K562 (cell line): ENCODE results near the gene DNMT1. TPM values are rescaled to one million over a fixed set of nuclear protein-coding genes. Genes with fewer than 3 reads are reported as not detected.
A peak's percentile ranks its signal among the peaks of the same experiment; 100 is the strongest.

Experiments used
- FOXP1 ChIP-seq: sonication (generic); formaldehyde crosslinking; IDR thresholded peaks from 2 replicates; pipeline ENCODE4 v1.8.0; 2022; ENCODE audit warnings: mild to moderate bottlenecking, missing genetic modification reagents
- HMGN3 ChIP-seq: IDR thresholded peaks from 2 replicates; pipeline ENCODE4 v1.6.1; 2011; ENCODE audit warnings: borderline replicate concordance, low read depth, mild to moderate bottlenecking, mixed read lengths, low read length; ENCODE audit not compliant: insufficient read length; ENCODE audit errors: extremely low read depth
- MTA1 ChIP-seq: fragments of 450-650 bp; IDR thresholded peaks from 2 replicates; pipeline ENCODE4 v1.6.1; 2017; ENCODE audit warnings: borderline replicate concordance
- NFRKB ChIP-seq: fragments of 450-650 bp; IDR thresholded peaks from 2 replicates; pipeline ENCODE4 v1.6.1; 2016; ENCODE audit warnings: low read depth
- SMAD4 ChIP-seq: fragments of 250-450 bp; sonication (Bioruptor Pico); conservative IDR thresholded peaks from 2 replicates; pipeline ENCODE4 v1.8.0; 2021; ENCODE audit warnings: inconsistent platforms, mild to moderate bottlenecking, moderate library complexity
- ZNF12 ChIP-seq: sonication (generic); formaldehyde crosslinking; IDR thresholded peaks from 2 replicates; pipeline ENCODE4 v1.4.0; 2020; ENCODE audit warnings: mild to moderate bottlenecking, missing genetic modification reagents
- ZNF23 ChIP-seq: fragments of 250-450 bp; sonication (Bioruptor Pico); IDR thresholded peaks from 2 replicates; pipeline ENCODE4 v1.4.0; 2020; ENCODE audit warnings: mild to moderate bottlenecking
- ZNF764 ChIP-seq: fragments of 250-450 bp; sonication (Bioruptor Pico); IDR thresholded peaks from 2 replicates; pipeline ENCODE4 v1.4.0; 2020; ENCODE audit warnings: low read depth, mild to moderate bottlenecking, moderate library complexity
- ZZZ3 ChIP-seq: fragments of 450-650 bp; IDR thresholded peaks from 2 replicates; pipeline ENCODE4 v1.6.1; 2016; ENCODE audit warnings: antibody characterized with exemption, mild to moderate bottlenecking, moderate library complexity
- polyA plus RNA-seq, 8 experiments: library from polyadenylated mRNA; depleted of rRNA in 4 of 8; stranded (reverse) in 5 of 8; unstranded in 3 of 8; fragments of >200 nt; fragmentation: Nextera tagmentation in 2 of 8; fragmentation: Illumina TruSeq in 1 of 8; extraction: Ambion mirVana in 2 of 8; extraction: Trizol in 1 of 8; gene quantifications; 2 replicates each; pipeline versions ENCODE4 v1.2.1 to v1.2.3, GENCODE V29; 2011 to 2014; ENCODE audit warnings: inconsistent platforms in 1 of 8, missing spikeins in 1 of 8
- total RNA-seq, 7 experiments: library from RNA; depleted of rRNA in 6 of 7; stranded (reverse); fragments of >200 nt in 6 of 7; fragmentation: Illumina TruSeq in 2 of 7; extraction: Trizol in 2 of 7; gene quantifications; 2 replicates each; pipeline versions ENCODE4 v1.2.1 to v1.2.3, GENCODE V29; 2011 to 2021; ENCODE audit warnings: low replicate concordance in 1 of 7
- TF ChIP-seq, protein P1 (sequence below), 2 experiments: fragments of 450-650 bp; conservative IDR thresholded peaks; 2 replicates each; pipeline ENCODE4 v1.6.1; 2017; ENCODE audit warnings: mild to moderate bottlenecking in 2 of 2, moderate library complexity in 2 of 2
- TF ChIP-seq, protein P2 (sequence below): fragments of 200-600 bp; sonication (generic); IDR thresholded peaks from one replicate; pipeline ENCODE4 v1.6.1; 2012; ENCODE audit warnings: mild to moderate bottlenecking, low read depth, low read length, inconsistent platforms
- TF ChIP-seq, protein P3 (sequence below): sonication (generic); formaldehyde crosslinking; IDR thresholded peaks from 2 replicates; pipeline ENCODE4 v1.9.0; 2022; ENCODE audit warnings: mild to moderate bottlenecking, missing genetic modification reagents

Gene DNMT1
- total and polyA plus RNA-seq, 9 of the 15 experiments (the other 6 are each of a cell fraction or from before 2014, with no cell fraction given) = 80.1 to 271 (median 121) TPM

DNA sequence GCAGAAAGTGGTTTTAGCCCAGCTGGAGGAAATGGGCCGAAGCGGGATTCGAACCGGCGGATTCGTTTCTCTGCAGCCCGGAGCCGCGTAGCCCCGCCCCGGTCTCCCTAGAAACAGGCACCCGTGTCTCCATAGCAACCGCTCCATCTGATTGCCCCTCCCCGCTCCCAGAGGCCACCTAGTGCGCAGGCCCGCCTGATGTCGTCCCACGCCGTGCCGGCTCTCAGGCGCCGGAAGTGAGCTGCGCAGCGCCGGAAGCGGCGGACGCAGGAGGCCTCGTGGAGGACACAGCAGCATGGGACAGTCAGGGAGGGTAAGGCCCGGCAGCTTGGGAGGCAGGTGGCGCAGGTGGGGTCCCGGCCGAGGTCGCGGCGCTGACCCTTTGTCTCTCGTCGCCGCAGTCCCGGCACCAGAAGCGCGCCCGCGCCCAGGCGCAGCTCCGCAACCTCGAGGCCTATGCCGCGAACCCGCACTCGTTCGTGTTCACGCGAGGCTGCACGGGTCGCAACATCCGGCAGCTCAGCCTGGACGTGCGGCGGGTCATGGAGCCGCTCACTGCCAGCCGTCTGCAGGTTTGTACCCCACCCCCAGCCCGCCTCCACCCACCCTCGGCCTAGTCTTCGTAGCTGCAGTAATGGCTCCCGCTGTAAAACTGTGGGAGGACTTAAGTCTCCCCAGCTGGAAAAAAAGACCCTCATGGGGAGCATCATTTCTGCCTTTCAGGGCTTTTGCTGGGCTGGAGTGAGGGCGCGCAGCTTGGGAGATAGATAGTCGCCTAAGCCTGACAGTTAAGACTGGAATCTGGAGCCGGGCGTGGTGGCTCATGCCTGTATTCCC is 88.4 kb downstream of the DNMT1 start, which contains the start of gene PPAN (continued):
- TF ChIP-seq ZNF764 (CRISPR knock-in tag) (no peak), ZZZ3 (no peak), HMGN3 (no peak), FOXP1 (CRISPR knock-in tag) (peak; percentile 34; the same call in 1 of the 2 replicates), NFRKB (no peak), MTA1 (peak; percentile 98), ZNF23 (CRISPR knock-in tag) (no peak), ZNF12 (CRISPR knock-in tag) (no peak), SMAD4 (CRISPR knock-in tag) (no peak)
- TF ChIP-seq, protein P1, sequence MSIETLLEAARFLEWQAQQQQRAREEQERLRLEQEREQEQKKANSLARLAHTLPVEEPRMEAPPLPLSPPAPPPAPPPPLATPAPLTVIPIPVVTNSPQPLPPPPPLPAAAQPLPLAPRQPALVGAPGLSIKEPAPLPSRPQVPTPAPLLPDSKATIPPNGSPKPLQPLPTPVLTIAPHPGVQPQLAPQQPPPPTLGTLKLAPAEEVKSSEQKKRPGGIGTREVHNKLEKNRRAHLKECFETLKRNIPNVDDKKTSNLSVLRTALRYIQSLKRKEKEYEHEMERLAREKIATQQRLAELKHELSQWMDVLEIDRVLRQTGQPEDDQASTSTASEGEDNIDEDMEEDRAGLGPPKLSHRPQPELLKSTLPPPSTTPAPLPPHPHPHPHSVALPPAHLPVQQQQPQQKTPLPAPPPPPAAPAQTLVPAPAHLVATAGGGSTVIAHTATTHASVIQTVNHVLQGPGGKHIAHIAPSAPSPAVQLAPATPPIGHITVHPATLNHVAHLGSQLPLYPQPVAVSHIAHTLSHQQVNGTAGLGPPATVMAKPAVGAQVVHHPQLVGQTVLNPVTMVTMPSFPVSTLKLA (conservative IDR thresholded peaks at IDR 0.05) = peak; percentile 96 to 99
- TF ChIP-seq, protein P2, sequence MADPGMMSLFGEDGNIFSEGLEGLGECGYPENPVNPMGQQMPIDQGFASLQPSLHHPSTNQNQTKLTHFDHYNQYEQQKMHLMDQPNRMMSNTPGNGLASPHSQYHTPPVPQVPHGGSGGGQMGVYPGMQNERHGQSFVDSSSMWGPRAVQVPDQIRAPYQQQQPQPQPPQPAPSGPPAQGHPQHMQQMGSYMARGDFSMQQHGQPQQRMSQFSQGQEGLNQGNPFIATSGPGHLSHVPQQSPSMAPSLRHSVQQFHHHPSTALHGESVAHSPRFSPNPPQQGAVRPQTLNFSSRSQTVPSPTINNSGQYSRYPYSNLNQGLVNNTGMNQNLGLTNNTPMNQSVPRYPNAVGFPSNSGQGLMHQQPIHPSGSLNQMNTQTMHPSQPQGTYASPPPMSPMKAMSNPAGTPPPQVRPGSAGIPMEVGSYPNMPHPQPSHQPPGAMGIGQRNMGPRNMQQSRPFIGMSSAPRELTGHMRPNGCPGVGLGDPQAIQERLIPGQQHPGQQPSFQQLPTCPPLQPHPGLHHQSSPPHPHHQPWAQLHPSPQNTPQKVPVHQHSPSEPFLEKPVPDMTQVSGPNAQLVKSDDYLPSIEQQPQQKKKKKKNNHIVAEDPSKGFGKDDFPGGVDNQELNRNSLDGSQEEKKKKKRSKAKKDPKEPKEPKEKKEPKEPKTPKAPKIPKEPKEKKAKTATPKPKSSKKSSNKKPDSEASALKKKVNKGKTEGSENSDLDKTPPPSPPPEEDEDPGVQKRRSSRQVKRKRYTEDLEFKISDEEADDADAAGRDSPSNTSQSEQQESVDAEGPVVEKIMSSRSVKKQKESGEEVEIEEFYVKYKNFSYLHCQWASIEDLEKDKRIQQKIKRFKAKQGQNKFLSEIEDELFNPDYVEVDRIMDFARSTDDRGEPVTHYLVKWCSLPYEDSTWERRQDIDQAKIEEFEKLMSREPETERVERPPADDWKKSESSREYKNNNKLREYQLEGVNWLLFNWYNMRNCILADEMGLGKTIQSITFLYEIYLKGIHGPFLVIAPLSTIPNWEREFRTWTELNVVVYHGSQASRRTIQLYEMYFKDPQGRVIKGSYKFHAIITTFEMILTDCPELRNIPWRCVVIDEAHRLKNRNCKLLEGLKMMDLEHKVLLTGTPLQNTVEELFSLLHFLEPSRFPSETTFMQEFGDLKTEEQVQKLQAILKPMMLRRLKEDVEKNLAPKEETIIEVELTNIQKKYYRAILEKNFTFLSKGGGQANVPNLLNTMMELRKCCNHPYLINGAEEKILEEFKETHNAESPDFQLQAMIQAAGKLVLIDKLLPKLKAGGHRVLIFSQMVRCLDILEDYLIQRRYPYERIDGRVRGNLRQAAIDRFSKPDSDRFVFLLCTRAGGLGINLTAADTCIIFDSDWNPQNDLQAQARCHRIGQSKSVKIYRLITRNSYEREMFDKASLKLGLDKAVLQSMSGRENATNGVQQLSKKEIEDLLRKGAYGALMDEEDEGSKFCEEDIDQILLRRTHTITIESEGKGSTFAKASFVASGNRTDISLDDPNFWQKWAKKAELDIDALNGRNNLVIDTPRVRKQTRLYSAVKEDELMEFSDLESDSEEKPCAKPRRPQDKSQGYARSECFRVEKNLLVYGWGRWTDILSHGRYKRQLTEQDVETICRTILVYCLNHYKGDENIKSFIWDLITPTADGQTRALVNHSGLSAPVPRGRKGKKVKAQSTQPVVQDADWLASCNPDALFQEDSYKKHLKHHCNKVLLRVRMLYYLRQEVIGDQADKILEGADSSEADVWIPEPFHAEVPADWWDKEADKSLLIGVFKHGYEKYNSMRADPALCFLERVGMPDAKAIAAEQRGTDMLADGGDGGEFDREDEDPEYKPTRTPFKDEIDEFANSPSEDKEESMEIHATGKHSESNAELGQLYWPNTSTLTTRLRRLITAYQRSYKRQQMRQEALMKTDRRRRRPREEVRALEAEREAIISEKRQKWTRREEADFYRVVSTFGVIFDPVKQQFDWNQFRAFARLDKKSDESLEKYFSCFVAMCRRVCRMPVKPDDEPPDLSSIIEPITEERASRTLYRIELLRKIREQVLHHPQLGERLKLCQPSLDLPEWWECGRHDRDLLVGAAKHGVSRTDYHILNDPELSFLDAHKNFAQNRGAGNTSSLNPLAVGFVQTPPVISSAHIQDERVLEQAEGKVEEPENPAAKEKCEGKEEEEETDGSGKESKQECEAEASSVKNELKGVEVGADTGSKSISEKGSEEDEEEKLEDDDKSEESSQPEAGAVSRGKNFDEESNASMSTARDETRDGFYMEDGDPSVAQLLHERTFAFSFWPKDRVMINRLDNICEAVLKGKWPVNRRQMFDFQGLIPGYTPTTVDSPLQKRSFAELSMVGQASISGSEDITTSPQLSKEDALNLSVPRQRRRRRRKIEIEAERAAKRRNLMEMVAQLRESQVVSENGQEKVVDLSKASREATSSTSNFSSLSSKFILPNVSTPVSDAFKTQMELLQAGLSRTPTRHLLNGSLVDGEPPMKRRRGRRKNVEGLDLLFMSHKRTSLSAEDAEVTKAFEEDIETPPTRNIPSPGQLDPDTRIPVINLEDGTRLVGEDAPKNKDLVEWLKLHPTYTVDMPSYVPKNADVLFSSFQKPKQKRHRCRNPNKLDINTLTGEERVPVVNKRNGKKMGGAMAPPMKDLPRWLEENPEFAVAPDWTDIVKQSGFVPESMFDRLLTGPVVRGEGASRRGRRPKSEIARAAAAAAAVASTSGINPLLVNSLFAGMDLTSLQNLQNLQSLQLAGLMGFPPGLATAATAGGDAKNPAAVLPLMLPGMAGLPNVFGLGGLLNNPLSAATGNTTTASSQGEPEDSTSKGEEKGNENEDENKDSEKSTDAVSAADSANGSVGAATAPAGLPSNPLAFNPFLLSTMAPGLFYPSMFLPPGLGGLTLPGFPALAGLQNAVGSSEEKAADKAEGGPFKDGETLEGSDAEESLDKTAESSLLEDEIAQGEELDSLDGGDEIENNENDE = no peak
- TF ChIP-seq, protein P3, sequence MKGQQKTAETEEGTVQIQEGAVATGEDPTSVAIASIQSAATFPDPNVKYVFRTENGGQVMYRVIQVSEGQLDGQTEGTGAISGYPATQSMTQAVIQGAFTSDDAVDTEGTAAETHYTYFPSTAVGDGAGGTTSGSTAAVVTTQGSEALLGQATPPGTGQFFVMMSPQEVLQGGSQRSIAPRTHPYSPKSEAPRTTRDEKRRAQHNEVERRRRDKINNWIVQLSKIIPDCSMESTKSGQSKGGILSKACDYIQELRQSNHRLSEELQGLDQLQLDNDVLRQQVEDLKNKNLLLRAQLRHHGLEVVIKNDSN = peak; percentile 64
